OCI-LY1 (cell line): ENCODE results near the gene SENP5.

ENCODE experiments used
- CTCF ChIP-seq: fragments of 200-600 bp; sonication (generic), shearing (Covaris generic); IDR thresholded peaks from 2 replicates; pipeline ENCODE4 v1.5.1; 2017; ENCODE audit warnings: mild to moderate bottlenecking, antibody characterized with exemption, low read length, moderate library complexity, mixed read lengths
- EZH2 ChIP-seq: fragments of 200-600 bp; sonication (generic), shearing (Covaris generic); IDR thresholded peaks from 2 replicates; pipeline ENCODE4 v1.8.0; 2017; ENCODE audit warnings: borderline replicate concordance, mixed run types, mild to moderate bottlenecking, antibody characterized with exemption, low read length, moderate library complexity, mixed read lengths

DNA sequence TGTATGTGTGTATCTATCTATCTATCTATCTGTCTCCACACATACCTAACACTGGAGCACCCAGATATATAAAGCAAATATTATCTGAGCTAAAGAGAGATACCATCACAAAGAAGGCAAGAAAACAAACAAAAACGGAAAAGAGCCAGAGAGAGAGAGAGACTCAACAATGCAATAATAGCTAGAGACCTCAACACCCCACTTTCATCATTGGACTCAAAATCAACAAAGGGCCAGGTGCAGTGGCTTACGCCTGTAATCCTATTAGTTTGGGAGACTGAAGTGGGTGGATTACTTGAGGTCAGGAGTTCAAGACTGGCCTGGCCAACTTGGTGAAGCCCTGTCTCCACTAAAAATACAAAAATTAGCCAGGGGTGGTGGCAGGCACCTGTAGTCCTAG, 51.2 kb downstream of the SENP5 start:
- TF ChIP-seq CTCF (no peak), EZH2 (no peak)
